ENCODE measurements around the gene MAML2. TPM values are rescaled to one million over a fixed set of nuclear protein-coding genes. Genes with fewer than 3 reads are reported as not detected.

Gene MAML2
- total and polyA plus RNA-seq, 2 of the 8 experiments (the other 6 are each of a cell fraction or from before 2014, with no cell fraction given): 3.8 to 6.6 TPM

DNA sequence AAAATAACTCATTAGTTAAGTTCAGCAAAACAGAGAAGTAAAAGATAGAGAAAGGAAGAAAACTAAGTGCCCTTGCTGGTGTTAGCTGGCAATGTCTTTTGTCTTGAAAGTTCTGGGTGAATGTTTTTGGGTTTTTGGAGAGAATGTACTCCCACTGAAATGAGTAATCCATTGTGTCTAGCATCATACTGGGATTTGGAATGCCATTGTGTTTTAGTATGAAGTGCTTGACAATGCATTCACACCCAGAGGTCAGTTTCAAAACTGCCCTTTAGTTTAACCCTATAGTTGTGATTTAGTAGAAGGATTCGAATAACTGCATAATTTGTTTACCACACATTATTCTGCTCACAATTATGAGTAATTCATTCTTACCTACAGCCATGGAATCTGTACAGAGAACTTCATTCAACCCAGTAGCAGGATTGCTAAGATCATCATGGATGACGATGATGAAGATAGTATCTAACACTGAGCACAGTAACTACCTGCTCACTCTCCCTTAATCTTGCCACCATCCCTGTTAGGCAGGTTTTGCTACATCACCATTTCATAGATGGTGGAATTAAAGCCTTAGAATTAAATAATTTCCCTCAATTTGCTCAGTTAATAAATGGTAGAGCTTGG, 33.9 kb downstream of the MAML2 start:
- no peak for FAIRE-seq
- H3K79me2 ChIP-seq (ENCODE audit: control insufficient read depth in 1 of 2, insufficient read depth in 2 of 2, low read length in 2 of 2): no peaks in the 10 kb centered on the region
- H3K18ac ChIP-seq (ENCODE audit: extremely low read depth, low read length): no peak overlapping the region
- H3K56ac ChIP-seq (replicated peaks; ENCODE audit: insufficient read length, low read depth, low read length): no peak overlapping the region
- no peaks in the 10 kb centered on the region for H3K36me3 ChIP-seq (ENCODE audit: control insufficient read depth in 2 of 4, insufficient read depth in 4 of 4, low read length in 3 of 4)
- CTCF ChIA-PET (ENCODE audit: partially characterized antibody): interaction anchor here (0.6 to 3.6 kb wide), 7 partner anchors 9 to 34 kb away, joined by 3 to 27 read pairs (median 3); partner anchors contain the start of gene MAML2
- H3K9me3 ChIP-seq (ENCODE audit: insufficient read depth in 2 of 2, low read depth in 1 of 2, low read length in 1 of 2): no peaks in the 10 kb centered on the region
- no peak overlapping the region for H3K23ac ChIP-seq (ENCODE audit: insufficient read length)
- H3K4me2 ChIP-seq (ENCODE audit: insufficient read depth in 1 of 2, low read depth in 2 of 2, low read length in 2 of 2): no peak overlapping the region
- H3K79me1 ChIP-seq (ENCODE audit: low read depth, low read length): no peaks in the 10 kb centered on the region; the same call in 1 of the 2 replicates
- H2AK5ac ChIP-seq (ENCODE audit: low read depth, low read length): no peak overlapping the region
- H2BK120ac ChIP-seq (replicated peaks; ENCODE audit: low read depth, low read length): no peak overlapping the region
- no peak overlapping the region for H4K91ac ChIP-seq (replicated peaks; ENCODE audit: insufficient read length, low read length)
- no peak overlapping the region for H3K4me3 ChIP-seq (ENCODE audit: extremely low read depth in 1 of 4, insufficient read depth in 2 of 4, low read depth in 3 of 4, low read length in 4 of 4)
- H4K8ac ChIP-seq (ENCODE audit: extremely low read depth, insufficient read depth, low read length): no peak overlapping the region
- no peak overlapping the region for H3K9ac ChIP-seq (replicated peaks in 1 of 4; ENCODE audit: extremely low read depth in 1 of 4, low read depth in 3 of 4, low read length in 3 of 4)
- H2BK20ac ChIP-seq (ENCODE audit: low read length): no peak overlapping the region
- no peaks in the 10 kb centered on the region for H3K27me3 ChIP-seq (replicated peaks in 1 of 4; ENCODE audit: control insufficient read depth in 3 of 4, extremely low read depth in 1 of 4, insufficient read depth in 3 of 4, low read length in 3 of 4)
- H3K27ac ChIP-seq (ENCODE audit: low read depth, low read length): no peak overlapping the region
- no peak overlapping the region for H3K14ac ChIP-seq (ENCODE audit: insufficient read length)
- no peaks in the 10 kb centered on the region for H3K23me2 ChIP-seq (ENCODE audit: low read depth, low read length)
- H4K20me1 ChIP-seq (replicated peaks in 1 of 2; ENCODE audit: control insufficient read depth in 1 of 2, insufficient read depth in 2 of 2, low read length in 2 of 2): no peaks in the 10 kb centered on the region
- no peak overlapping the region for H3K4ac ChIP-seq (replicated peaks; ENCODE audit: insufficient read length, low read depth, low read length)
- DNase-seq (ENCODE audit: low read depth in 1 of 2, low spot score in 2 of 2): no peak
- no peak overlapping the region for H4K5ac ChIP-seq (ENCODE audit: insufficient read length, low read depth, low read length)
- H2AFZ ChIP-seq (ENCODE audit: low read length): no peak overlapping the region
- H2BK5ac ChIP-seq (ENCODE audit: low read depth, low read length): no peak overlapping the region
- POLR2A ChIA-PET (ENCODE audit: partially characterized antibody): interaction anchor here (0.8 kb wide), 1 partner anchor 160 kb away, joined by 3 read pairs; no protein-coding TSS in a partner anchor
- H2BK15ac ChIP-seq (ENCODE audit: low read length): peak overlapping the region; percentile 22; the same call in 1 of the 2 replicates
- H3K4me1 ChIP-seq (replicated peaks in 1 of 4; ENCODE audit: control insufficient read depth in 3 of 4, insufficient read depth in 4 of 4, low read length in 3 of 4): peaks cover 0 to 17% (median 10%) of the 10 kb centered on the region in 4 experiments; a peak in 4 of 7 replicates
- WGBS, 2 experiments (ENCODE audit: extremely low coverage in 1 of 2, insufficient coverage in 1 of 2, insufficient read length in 1 of 2, insufficient replicate concordance in 2 of 2, low coverage in 1 of 2, low lambda C conversion rate in 2 of 2, missing lambda C conversion rate in 1 of 2): 92% methylated on average over 2 of the region's 2 CpGs; no CpG with 5 or more reads in 1 of the 2 experiments
- no peak overlapping the region for H2BK12ac ChIP-seq (ENCODE audit: low read depth, low read length)
- TF ChIP-seq RNF2 (IDR thresholded peaks at IDR 0.05; ENCODE audit: borderline replicate concordance, low read depth, low read length, missing control alignments, poor library complexity, severe bottlenecking) (no peak), POLR2AphosphoS5 (IDR thresholded peaks at IDR 0.05; ENCODE audit: low read depth, low read length) (no peak), BRCA1 (IDR thresholded peaks at IDR 0.05; ENCODE audit: low read depth, low read length) (no peak), NANOG (IDR thresholded peaks at IDR 0.05; ENCODE audit: insufficient read depth, low read depth, low read length, poor library complexity, severe bottlenecking) (no peak), SIX5 (IDR thresholded peaks at IDR 0.05; ENCODE audit: low read depth, low read length) (no peak), SP4 (IDR thresholded peaks at IDR 0.05; ENCODE audit: low read length) (no peak), MAFK (IDR thresholded peaks at IDR 0.05; ENCODE audit: low read depth, low read length) (no peak), RBBP5 (IDR thresholded peaks at IDR 0.05; ENCODE audit: borderline replicate concordance, low read depth, low read length) (no peak), SP1 (IDR thresholded peaks at IDR 0.05; ENCODE audit: low read depth, low read length) (no peak)
- TF ChIP-seq, protein P1, sequence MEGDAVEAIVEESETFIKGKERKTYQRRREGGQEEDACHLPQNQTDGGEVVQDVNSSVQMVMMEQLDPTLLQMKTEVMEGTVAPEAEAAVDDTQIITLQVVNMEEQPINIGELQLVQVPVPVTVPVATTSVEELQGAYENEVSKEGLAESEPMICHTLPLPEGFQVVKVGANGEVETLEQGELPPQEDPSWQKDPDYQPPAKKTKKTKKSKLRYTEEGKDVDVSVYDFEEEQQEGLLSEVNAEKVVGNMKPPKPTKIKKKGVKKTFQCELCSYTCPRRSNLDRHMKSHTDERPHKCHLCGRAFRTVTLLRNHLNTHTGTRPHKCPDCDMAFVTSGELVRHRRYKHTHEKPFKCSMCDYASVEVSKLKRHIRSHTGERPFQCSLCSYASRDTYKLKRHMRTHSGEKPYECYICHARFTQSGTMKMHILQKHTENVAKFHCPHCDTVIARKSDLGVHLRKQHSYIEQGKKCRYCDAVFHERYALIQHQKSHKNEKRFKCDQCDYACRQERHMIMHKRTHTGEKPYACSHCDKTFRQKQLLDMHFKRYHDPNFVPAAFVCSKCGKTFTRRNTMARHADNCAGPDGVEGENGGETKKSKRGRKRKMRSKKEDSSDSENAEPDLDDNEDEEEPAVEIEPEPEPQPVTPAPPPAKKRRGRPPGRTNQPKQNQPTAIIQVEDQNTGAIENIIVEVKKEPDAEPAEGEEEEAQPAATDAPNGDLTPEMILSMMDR (IDR thresholded peaks at IDR 0.05; ENCODE audit: control extremely low read depth in 1 of 3, insufficient read depth in 1 of 3, low read depth in 1 of 3, low read length in 3 of 3): no peak
